Liver (tissue), 3 donors: ENCODE measurements around the gene MICAL3.
"Not testable (repeated sequence)": the region's sequence is repeated elsewhere in the genome, so short reads cannot be mapped to it uniquely, and the experiment has no call there.

ENCODE experiments used
- EGR1 ChIP-seq, 2 donors: IDR thresholded peaks; 2 replicates each; pipeline ENCODE4 v1.6.1; 2016 to 2018; ENCODE audit warnings: antibody characterized with exemption in 2 of 2, low read depth in 2 of 2
- FOXA1 ChIP-seq: IDR thresholded peaks from 2 replicates; pipeline ENCODE4 v1.6.1; 2016; ENCODE audit warnings: antibody characterized with exemption
- GABPA ChIP-seq, 2 donors: IDR thresholded peaks in 1 of 2; conservative IDR thresholded peaks in 1 of 2; 2 replicates each; pipeline ENCODE4 v1.6.1; 2016; ENCODE audit warnings: antibody characterized with exemption in 2 of 2, mild to moderate bottlenecking in 1 of 2, moderate library complexity in 1 of 2
- JUND ChIP-seq, 2 donors: IDR thresholded peaks; 2 replicates each; pipeline ENCODE4 v1.6.1; 2016; ENCODE audit warnings: antibody characterized with exemption in 2 of 2
- RAD21 ChIP-seq, 2 donors: IDR thresholded peaks; 2 replicates each; pipeline ENCODE4 v1.6.1; 2016; ENCODE audit warnings: antibody characterized with exemption in 2 of 2, mild to moderate bottlenecking in 2 of 2
- RXRA ChIP-seq, 2 donors: IDR thresholded peaks; 2 replicates each; pipeline ENCODE4 v1.6.1; 2017 to 2018; ENCODE audit warnings: antibody characterized with exemption in 2 of 2, mild to moderate bottlenecking in 1 of 2
- TAF1 ChIP-seq: conservative IDR thresholded peaks from 2 replicates; pipeline ENCODE4 v1.6.1; 2016; ENCODE audit warnings: antibody characterized with exemption, mild to moderate bottlenecking
- YY1 ChIP-seq: IDR thresholded peaks from 2 replicates; pipeline ENCODE4 v1.6.1; 2016; ENCODE audit warnings: antibody characterized with exemption, mild to moderate bottlenecking
- TF ChIP-seq, protein P1 (sequence below): fragments of 150-350 bp; IDR thresholded peaks from 2 replicates; pipeline ENCODE4 v1.5.1; 2017; ENCODE audit warnings: improper control_type of control experiment, low read depth, low read length; ENCODE audit not compliant: missing input control
- TF ChIP-seq, protein P2 (sequence below): IDR thresholded peaks from 2 replicates; pipeline ENCODE4 v1.6.1; 2016; ENCODE audit warnings: antibody characterized with exemption
- TF ChIP-seq, protein P3 (sequence below): IDR thresholded peaks from 2 replicates; pipeline ENCODE4 v1.6.1; 2016; ENCODE audit warnings: antibody characterized with exemption, mild to moderate bottlenecking
- TF ChIP-seq, protein P4 (sequence below): IDR thresholded peaks from 2 replicates; pipeline ENCODE4 v1.6.1; 2016; ENCODE audit warnings: antibody characterized with exemption
- donor health status: healthy.
- donor health status: healthy.

DNA sequence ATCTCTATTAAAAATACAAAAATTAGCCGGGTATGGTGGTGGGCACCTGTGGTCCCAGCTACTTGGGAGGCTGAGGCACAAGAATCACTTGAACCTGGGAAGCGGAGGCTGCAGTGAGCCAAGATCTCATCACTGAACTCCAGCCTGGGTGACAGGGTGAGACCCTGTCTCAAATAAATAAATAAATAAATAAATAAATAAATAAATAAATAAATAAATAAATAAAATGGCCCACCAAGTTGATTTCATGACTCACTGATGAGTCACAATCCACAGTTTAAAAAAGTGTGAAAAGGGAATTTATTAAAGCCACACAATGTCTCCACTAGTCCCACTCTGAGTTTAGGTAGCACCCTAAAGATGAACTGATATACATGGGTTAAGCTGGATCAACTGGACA, 3.6 kb downstream of the MICAL3 start:
- TF ChIP-seq, protein P1, sequence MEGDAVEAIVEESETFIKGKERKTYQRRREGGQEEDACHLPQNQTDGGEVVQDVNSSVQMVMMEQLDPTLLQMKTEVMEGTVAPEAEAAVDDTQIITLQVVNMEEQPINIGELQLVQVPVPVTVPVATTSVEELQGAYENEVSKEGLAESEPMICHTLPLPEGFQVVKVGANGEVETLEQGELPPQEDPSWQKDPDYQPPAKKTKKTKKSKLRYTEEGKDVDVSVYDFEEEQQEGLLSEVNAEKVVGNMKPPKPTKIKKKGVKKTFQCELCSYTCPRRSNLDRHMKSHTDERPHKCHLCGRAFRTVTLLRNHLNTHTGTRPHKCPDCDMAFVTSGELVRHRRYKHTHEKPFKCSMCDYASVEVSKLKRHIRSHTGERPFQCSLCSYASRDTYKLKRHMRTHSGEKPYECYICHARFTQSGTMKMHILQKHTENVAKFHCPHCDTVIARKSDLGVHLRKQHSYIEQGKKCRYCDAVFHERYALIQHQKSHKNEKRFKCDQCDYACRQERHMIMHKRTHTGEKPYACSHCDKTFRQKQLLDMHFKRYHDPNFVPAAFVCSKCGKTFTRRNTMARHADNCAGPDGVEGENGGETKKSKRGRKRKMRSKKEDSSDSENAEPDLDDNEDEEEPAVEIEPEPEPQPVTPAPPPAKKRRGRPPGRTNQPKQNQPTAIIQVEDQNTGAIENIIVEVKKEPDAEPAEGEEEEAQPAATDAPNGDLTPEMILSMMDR, result not testable (repeated sequence)
- TF ChIP-seq, protein P2, sequence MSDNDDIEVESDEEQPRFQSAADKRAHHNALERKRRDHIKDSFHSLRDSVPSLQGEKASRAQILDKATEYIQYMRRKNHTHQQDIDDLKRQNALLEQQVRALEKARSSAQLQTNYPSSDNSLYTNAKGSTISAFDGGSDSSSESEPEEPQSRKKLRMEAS, result not testable (repeated sequence)
- not testable (repeated sequence) for TF ChIP-seq JUND (IDR thresholded peaks at IDR 0.05); TAF1; GABPA (IDR thresholded peaks at IDR 0.05 in 1 of 2, conservative IDR thresholded peaks at IDR 0.05 in 1 of 2); RAD21 (IDR thresholded peaks at IDR 0.05); FOXA1; RXRA (IDR thresholded peaks at IDR 0.05); EGR1 (IDR thresholded peaks at IDR 0.05; ENCODE audit: low read depth in 2 of 2); YY1
- TF ChIP-seq, protein P3, sequence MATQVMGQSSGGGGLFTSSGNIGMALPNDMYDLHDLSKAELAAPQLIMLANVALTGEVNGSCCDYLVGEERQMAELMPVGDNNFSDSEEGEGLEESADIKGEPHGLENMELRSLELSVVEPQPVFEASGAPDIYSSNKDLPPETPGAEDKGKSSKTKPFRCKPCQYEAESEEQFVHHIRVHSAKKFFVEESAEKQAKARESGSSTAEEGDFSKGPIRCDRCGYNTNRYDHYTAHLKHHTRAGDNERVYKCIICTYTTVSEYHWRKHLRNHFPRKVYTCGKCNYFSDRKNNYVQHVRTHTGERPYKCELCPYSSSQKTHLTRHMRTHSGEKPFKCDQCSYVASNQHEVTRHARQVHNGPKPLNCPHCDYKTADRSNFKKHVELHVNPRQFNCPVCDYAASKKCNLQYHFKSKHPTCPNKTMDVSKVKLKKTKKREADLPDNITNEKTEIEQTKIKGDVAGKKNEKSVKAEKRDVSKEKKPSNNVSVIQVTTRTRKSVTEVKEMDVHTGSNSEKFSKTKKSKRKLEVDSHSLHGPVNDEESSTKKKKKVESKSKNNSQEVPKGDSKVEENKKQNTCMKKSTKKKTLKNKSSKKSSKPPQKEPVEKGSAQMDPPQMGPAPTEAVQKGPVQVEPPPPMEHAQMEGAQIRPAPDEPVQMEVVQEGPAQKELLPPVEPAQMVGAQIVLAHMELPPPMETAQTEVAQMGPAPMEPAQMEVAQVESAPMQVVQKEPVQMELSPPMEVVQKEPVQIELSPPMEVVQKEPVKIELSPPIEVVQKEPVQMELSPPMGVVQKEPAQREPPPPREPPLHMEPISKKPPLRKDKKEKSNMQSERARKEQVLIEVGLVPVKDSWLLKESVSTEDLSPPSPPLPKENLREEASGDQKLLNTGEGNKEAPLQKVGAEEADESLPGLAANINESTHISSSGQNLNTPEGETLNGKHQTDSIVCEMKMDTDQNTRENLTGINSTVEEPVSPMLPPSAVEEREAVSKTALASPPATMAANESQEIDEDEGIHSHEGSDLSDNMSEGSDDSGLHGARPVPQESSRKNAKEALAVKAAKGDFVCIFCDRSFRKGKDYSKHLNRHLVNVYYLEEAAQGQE, result not testable (repeated sequence)
- TF ChIP-seq, protein P4, sequence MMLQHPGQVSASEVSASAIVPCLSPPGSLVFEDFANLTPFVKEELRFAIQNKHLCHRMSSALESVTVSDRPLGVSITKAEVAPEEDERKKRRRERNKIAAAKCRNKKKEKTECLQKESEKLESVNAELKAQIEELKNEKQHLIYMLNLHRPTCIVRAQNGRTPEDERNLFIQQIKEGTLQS, result not testable (repeated sequence)
